AG04449 (cell line): ENCODE data around the gene DNAJC4.

Source experiments
- CTCF ChIA-PET: fragments of 350-600 bp; formaldehyde crosslinking; extraction: SDS; loops from one replicate; lab custom pipeline; 2021; ENCODE audit warnings: antibody characterized with exemption; lab: Yijun Ruan, JAX
- POLR2A ChIA-PET: fragments of 400-600, 350-600 bp; formaldehyde crosslinking; extraction: SDS; loops from one replicate; lab custom pipeline; 2020; ENCODE audit warnings: antibody characterized with exemption, inconsistent platforms; lab: Yijun Ruan, JAX
- DNase-seq: peaks from one replicate; pipeline ENCODE4 v3.0.0-alpha.2; 2010; ENCODE audit warnings: low read depth, low spot score
- H3K4me3 ChIP-seq: 2 replicates; pipeline ENCODE4 v1.5.1; 2011; ENCODE audit warnings: low read depth, mild to moderate bottlenecking, control low read depth, low read length
- CTCF ChIP-seq: IDR thresholded peaks from one replicate; pipeline ENCODE4 v1.5.1; 2011; ENCODE audit warnings: mild to moderate bottlenecking, moderate library complexity, low read length, control low read depth, inconsistent platforms; ENCODE audit not compliant: insufficient read depth; ENCODE audit errors: missing control alignments

Gene DNAJC4

GRCh38 chr11:64283092-64283491, 52.7 kb downstream of the DNAJC4 start:
- no peak for DNase-seq
- no peak for TF ChIP-seq CTCF
- ChIA-PET CTCF (interaction anchor here (0.9 to 10.7 kb wide), 8 partner anchors 9 to 405 kb away, joined by 3 to 166 read pairs (median 8); partner anchors contain the start of genes CATSPERZ and ESRRA), POLR2A (interaction anchor here (0.7 to 2.2 kb wide), 4 partner anchors 11 to 37 kb away, joined by 3 to 8 read pairs (median 3); partner anchors contain the start of gene ESRRA)
- H3K4me3 ChIP-seq, result peak overlapping the region; percentile 73; the same call in 1 of the 2 replicates
